Activated gamma-delta T cell treated with Interleukin-2 at 50 U/mL for 16 hours (primary cell): ENCODE measurements around the gene RBM34.
"Not testable (repeated sequence)": the region's sequence is repeated elsewhere in the genome, so short reads cannot be mapped to it uniquely, and the experiment has no call there.

Experiments
- DNase-seq: peaks from one replicate; pipeline ENCODE4 v3.0.0-alpha.2; 2020

The RBM34 gene

GRCh38 chr1:235091319-235092044 is 69.6 kb downstream of the RBM34 start:
- DNase-seq = not testable (repeated sequence)

- no peak for DNase-seq
Measured at GRCh38 chr1:235090406-235091069, 70.5 kb downstream of the RBM34 start.

DNA sequence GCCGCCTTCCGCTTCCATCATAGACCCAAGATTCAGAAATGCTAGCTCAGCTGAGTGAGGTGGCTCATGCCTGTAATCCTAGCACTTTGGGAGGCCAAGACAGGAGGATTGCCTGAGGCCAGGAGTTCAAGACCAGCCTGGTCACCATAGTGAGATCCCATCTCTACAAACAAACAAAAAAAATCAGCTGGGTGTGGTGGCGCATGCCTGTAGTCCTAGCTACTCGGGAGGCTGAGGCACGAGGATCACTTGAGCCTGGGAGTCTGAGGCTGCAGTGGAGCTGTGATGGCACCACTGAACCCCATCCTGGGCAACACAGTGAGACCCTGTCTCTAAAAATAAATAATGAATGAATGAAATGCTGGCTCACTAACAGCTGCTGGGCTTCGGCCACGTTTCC is 72.1 kb downstream of the RBM34 start:
- DNase-seq = no peak

GRCh38 chr1:235088430-235088829 is 72.6 kb downstream of the RBM34 start:
- no peak for DNase-seq

DNA sequence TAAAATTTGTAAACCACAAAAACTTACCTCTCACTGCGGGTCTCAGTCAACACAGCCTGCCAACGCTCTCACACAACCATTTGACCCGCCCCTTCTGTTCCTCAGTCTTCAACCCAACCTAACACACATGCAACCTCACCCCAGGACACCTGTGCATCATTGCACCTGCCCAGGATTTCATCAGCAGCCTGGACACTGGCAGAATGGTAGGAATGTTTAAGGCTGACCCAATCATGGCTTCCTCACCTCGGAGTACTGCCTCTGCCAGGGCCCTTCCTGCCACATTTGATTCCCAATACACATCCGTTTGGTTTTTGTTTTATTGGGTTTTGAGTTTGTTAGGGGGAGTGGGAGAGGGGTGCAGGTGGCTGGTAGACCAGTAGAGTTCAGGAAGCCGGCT is 73.1 kb downstream of the RBM34 start:
- DNase-seq = no peak

GRCh38 chr1:235085411-235086117 is 75.5 kb downstream of the RBM34 start:
- DNase-seq = not testable (repeated sequence)
